AG09319 (cell line): ENCODE measurements around the gene CCDC85A.

ENCODE experiments used
- DNase-seq: peaks from one replicate; pipeline ENCODE4 v3.0.0-alpha.2; 2010; ENCODE audit warnings: low read depth; ENCODE audit errors: extremely low read depth
- CTCF ChIP-seq: IDR thresholded peaks from 2 replicates; pipeline ENCODE4 v1.5.1; 2011; ENCODE audit warnings: low read depth, mild to moderate bottlenecking, inconsistent platforms, low read length, moderate library complexity

The CCDC85A gene

GRCh38 chr2:56227811-56228210 is 44.0 kb downstream of the CCDC85A start:
- no peak for DNase-seq
- TF ChIP-seq CTCF = no peak

GRCh38 chr2:56229397-56230060 is 45.7 kb downstream of the CCDC85A start:
- TF ChIP-seq CTCF = no peak

GRCh38 chr2:56230156-56230555 is 46.4 kb downstream of the CCDC85A start:
- no peak for TF ChIP-seq CTCF
- no peak for DNase-seq

More at GRCh38 chr2:56229397-56230060, 45.7 kb downstream of the CCDC85A start:
- no peak for DNase-seq

GRCh38 chr2:56231361-56231760 is 47.6 kb downstream of the CCDC85A start:
- TF ChIP-seq CTCF = no peak
- no peak for DNase-seq

- DNase-seq = no peak
- no peak for TF ChIP-seq CTCF
These were observed 49.1 kb downstream of the CCDC85A start for GRCh38 chr2:56232912-56233311.

- no peak for DNase-seq
- no peak for TF ChIP-seq CTCF
These were observed 50.5 kb downstream of the CCDC85A start for GRCh38 chr2:56234241-56234640.

GRCh38 chr2:56239030-56239429 is 55.2 kb downstream of the CCDC85A start:
- DNase-seq = no peak
- TF ChIP-seq CTCF = no peak
